Panc1 (cell line): Measurements from ENCODE around the gene EXOC6B.

Source experiments
- CTCF ChIP-seq: fragments of 450-650 bp; IDR thresholded peaks from 2 replicates; pipeline ENCODE4 v1.5.1; 2017; ENCODE audit warnings: mild to moderate bottlenecking
- POLR2AphosphoS5 ChIP-seq: IDR thresholded peaks from 2 replicates; pipeline ENCODE4 v1.6.1; 2012; ENCODE audit warnings: mild to moderate bottlenecking, low read depth, low read length, moderate library complexity
- REST ChIP-seq, 2 experiments: IDR thresholded peaks; 2 replicates each; pipeline ENCODE4 v1.6.1; 2011 to 2012; ENCODE audit warnings: low read depth in 2 of 2, control low read depth in 1 of 2, low read length in 1 of 2, mild to moderate bottlenecking in 1 of 2, moderate library complexity in 1 of 2; ENCODE audit not compliant: insufficient read depth in 1 of 2
- TCF7L2 ChIP-seq: IDR thresholded peaks from 2 replicates; pipeline ENCODE4 v1.6.1; 2011; ENCODE audit warnings: mild to moderate bottlenecking, low read depth, low read length, inconsistent platforms

- TF ChIP-seq CTCF (no peak), REST (IDR thresholded peaks at IDR 0.05; ENCODE audit: insufficient read depth in 1 of 2, low read depth in 2 of 2, low read length in 1 of 2) (no peak), POLR2AphosphoS5 (no peak), TCF7L2 (no peak)
These were observed 74.7 kb downstream of the EXOC6B start for GRCh38 chr2:72750977-72751639.
